GM23338 (cell line): Measurements from ENCODE around the gene MAFF. TPM values are rescaled to one million over a fixed set of nuclear protein-coding genes. Genes with fewer than 3 reads are reported as not detected.

ENCODE experiments used
- ATAC-seq: fragments of 200-7000 bp; cut with Tn5 transposase; 3 replicates; pipeline ENCODE4 v1.9.1; 2020
- DNase-seq: peaks from one replicate; pipeline ENCODE4 v3.0.0-alpha.2; 2015; ENCODE audit warnings: low spot score
- H2AFZ ChIP-seq: fragments of 200-600 bp; sonication (generic); 2 replicates; pipeline ENCODE4 v1.8.0; 2016; ENCODE audit warnings: antibody characterized with exemption, mild to moderate bottlenecking, moderate library complexity
- H3F3A ChIP-seq: fragments of 200-600 bp; sonication (generic); replicated peaks from 2 replicates; pipeline ENCODE4 v1.8.0; 2017; ENCODE audit warnings: antibody characterized with exemption, mixed run types, low read depth
- H3K27ac ChIP-seq: fragments of 200-600 bp; sonication (generic); 2 replicates; pipeline ENCODE4 v1.6.1; 2016; ENCODE audit warnings: low read depth
- H3K27me3 ChIP-seq: fragments of 200-600 bp; sonication (generic); 2 replicates; pipeline ENCODE4 v1.8.0; 2016; ENCODE audit warnings: mild to moderate bottlenecking, mixed run types, moderate library complexity; ENCODE audit not compliant: insufficient read depth
- H3K36me3 ChIP-seq: fragments of 200-600 bp; sonication (generic); 2 replicates; pipeline ENCODE4 v1.8.0; 2016; ENCODE audit warnings: mild to moderate bottlenecking; ENCODE audit not compliant: insufficient read depth
- H3K4me1 ChIP-seq: fragments of 200-600 bp; sonication (generic); 2 replicates; pipeline ENCODE4 v1.8.0; 2016; ENCODE audit warnings: mild to moderate bottlenecking, moderate library complexity; ENCODE audit not compliant: insufficient read depth
- H3K4me2 ChIP-seq: fragments of 200-600 bp; sonication (generic); 2 replicates; pipeline ENCODE4 v1.7.1; 2017; ENCODE audit warnings: mixed run types
- H3K4me3 ChIP-seq: fragments of 200-600 bp; sonication (generic); 2 replicates; pipeline ENCODE4 v1.6.1; 2016; ENCODE audit warnings: mixed run types
- H3K79me2 ChIP-seq: fragments of 200-600 bp; sonication (generic); replicated peaks from 2 replicates; pipeline ENCODE4 v1.8.0; 2017; ENCODE audit warnings: mild to moderate bottlenecking; ENCODE audit not compliant: insufficient read depth
- H3K9me2 ChIP-seq: fragments of 200-600 bp; sonication (generic); 2 replicates; pipeline ENCODE4 v1.8.0; 2017; ENCODE audit not compliant: insufficient read depth
- H4K20me1 ChIP-seq: fragments of 200-600 bp; sonication (generic); replicated peaks from 2 replicates; pipeline ENCODE4 v1.8.0; 2017; ENCODE audit warnings: mild to moderate bottlenecking; ENCODE audit not compliant: insufficient read depth
- H3K27ac Mint-ChIP-seq: 2 replicates; pipeline ENCODE4 v1.8.0; 2020; ENCODE audit warnings: inconsistent platforms, mild to moderate bottlenecking, moderate library complexity, mixed read lengths
- H3K27me3 Mint-ChIP-seq: 3 replicates; pipeline ENCODE4 v1.8.0; 2022; ENCODE audit warnings: low read depth, mild to moderate bottlenecking, moderate library complexity, mixed read lengths, inconsistent platforms; ENCODE audit not compliant: insufficient read depth, poor library complexity
- H3K36me3 Mint-ChIP-seq: 3 replicates; pipeline ENCODE4 v1.8.0; 2021; ENCODE audit warnings: low read depth, mild to moderate bottlenecking, inconsistent platforms, moderate library complexity, mixed read lengths
- H3K4me1 Mint-ChIP-seq: 3 replicates; pipeline ENCODE4 v1.8.0; 2020; ENCODE audit warnings: mild to moderate bottlenecking, inconsistent platforms, mixed read lengths
- H3K4me3 Mint-ChIP-seq: 3 replicates; pipeline ENCODE4 v1.8.0; 2021; ENCODE audit warnings: moderate library complexity, mild to moderate bottlenecking, inconsistent platforms, mixed read lengths
- H3K9me3 Mint-ChIP-seq: 3 replicates; pipeline ENCODE4 v1.8.0; 2020; ENCODE audit warnings: moderate library complexity, mild to moderate bottlenecking, inconsistent platforms, mixed read lengths
- EZH2 ChIP-seq: fragments of 200-600 bp; sonication (generic); IDR thresholded peaks from one replicate; pipeline ENCODE4 v1.8.0; 2017; ENCODE audit warnings: antibody characterized with exemption, mild to moderate bottlenecking, low read depth; ENCODE audit not compliant: unreplicated experiment
- EZH2phosphoT487 ChIP-seq: fragments of 200-600 bp; sonication (generic); IDR thresholded peaks from one replicate; pipeline ENCODE4 v1.8.1; 2018; ENCODE audit warnings: antibody characterized with exemption; ENCODE audit not compliant: unreplicated experiment
- JUNB ChIP-seq: IDR thresholded peaks from one replicate; pipeline ENCODE4 v1.6.1; 2016; ENCODE audit warnings: antibody characterized with exemption; ENCODE audit not compliant: unreplicated experiment
- NANOG ChIP-seq: IDR thresholded peaks from 2 replicates; pipeline ENCODE4 v1.6.1; 2016; ENCODE audit warnings: antibody characterized with exemption, borderline replicate concordance
- POLR2AphosphoS5 ChIP-seq: IDR thresholded peaks from 2 replicates; pipeline ENCODE4 v1.6.1; 2016; ENCODE audit warnings: antibody characterized with exemption, low read depth
- STAT1 ChIP-seq: IDR thresholded peaks from one replicate; pipeline ENCODE4 v1.6.1; 2016; ENCODE audit warnings: antibody characterized with exemption; ENCODE audit not compliant: unreplicated experiment
- ZNF114 ChIP-seq: fragments of 250-450 bp; sonication (Bioruptor Pico); IDR thresholded peaks from 2 replicates; pipeline ENCODE4 v1.5.0; 2020; ENCODE audit warnings: mild to moderate bottlenecking, moderate library complexity
- polyA plus RNA-seq: library from polyadenylated mRNA; unstranded; fragments of >200 nt; fragmentation: Nextera tagmentation; extraction: Ambion mirVana; gene quantifications from 2 replicates; pipeline ENCODE4 v1.2.1, GENCODE V29; 2016
- total RNA-seq: library from RNA; depleted of rRNA; stranded (reverse); fragments of >200 nt; shearing (Covaris generic); gene quantifications from 2 replicates; pipeline ENCODE4 v1.2.3, GENCODE V29; 2014
- TF ChIP-seq, protein P1 (sequence below), 2 experiments: fragments of 200-600 bp in 1 of 2; sonication (generic) in 1 of 2; conservative IDR thresholded peaks; 2 replicates each; pipeline versions ENCODE4 v1.5.1 to v1.6.1; 2016 to 2017; ENCODE audit warnings: antibody characterized with exemption in 2 of 2, low read depth in 2 of 2, mild to moderate bottlenecking in 2 of 2, moderate library complexity in 1 of 2
- TF ChIP-seq, protein P2 (sequence below): IDR thresholded peaks from 2 replicates; pipeline ENCODE4 v1.6.1; 2016; ENCODE audit warnings: antibody characterized with exemption
- TF ChIP-seq, protein P3 (sequence below): IDR thresholded peaks from one replicate; pipeline ENCODE4 v1.6.1; 2018; ENCODE audit warnings: antibody characterized with exemption; ENCODE audit not compliant: unreplicated experiment

The MAFF gene
- total and polyA plus RNA-seq, 2 experiments from 2014 or later = 2.2 to 8.9 TPM

DNA sequence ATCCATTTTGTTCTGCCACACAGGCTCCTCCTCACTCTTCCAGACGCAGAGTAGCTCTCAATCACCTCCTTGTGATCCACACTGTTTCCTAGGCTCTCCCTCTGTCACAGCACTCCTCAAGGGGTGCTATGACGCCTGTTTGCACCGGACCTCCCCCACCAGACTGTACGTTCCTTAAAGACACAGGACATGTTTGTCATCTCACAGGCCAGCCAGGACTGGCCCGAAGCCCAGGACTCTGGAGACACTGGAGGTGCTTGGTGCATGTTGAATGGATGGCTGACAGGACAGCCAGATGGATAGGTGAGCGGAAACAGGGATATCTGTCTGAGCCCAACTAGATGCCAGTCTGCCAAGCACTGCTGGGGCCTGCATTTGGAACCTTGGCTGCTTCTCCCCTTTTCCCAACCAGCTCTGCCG is 33.8 kb upstream of the MAFF start (continued):
- TF ChIP-seq, protein P1, sequence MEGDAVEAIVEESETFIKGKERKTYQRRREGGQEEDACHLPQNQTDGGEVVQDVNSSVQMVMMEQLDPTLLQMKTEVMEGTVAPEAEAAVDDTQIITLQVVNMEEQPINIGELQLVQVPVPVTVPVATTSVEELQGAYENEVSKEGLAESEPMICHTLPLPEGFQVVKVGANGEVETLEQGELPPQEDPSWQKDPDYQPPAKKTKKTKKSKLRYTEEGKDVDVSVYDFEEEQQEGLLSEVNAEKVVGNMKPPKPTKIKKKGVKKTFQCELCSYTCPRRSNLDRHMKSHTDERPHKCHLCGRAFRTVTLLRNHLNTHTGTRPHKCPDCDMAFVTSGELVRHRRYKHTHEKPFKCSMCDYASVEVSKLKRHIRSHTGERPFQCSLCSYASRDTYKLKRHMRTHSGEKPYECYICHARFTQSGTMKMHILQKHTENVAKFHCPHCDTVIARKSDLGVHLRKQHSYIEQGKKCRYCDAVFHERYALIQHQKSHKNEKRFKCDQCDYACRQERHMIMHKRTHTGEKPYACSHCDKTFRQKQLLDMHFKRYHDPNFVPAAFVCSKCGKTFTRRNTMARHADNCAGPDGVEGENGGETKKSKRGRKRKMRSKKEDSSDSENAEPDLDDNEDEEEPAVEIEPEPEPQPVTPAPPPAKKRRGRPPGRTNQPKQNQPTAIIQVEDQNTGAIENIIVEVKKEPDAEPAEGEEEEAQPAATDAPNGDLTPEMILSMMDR (conservative IDR thresholded peaks at IDR 0.05; ENCODE audit: low read depth in 2 of 2) = no peak
- no peak for TF ChIP-seq NANOG
- TF ChIP-seq ZNF114 (CRISPR knock-in tag) = no peak
- TF ChIP-seq STAT1 = no peak
- TF ChIP-seq, protein P2, sequence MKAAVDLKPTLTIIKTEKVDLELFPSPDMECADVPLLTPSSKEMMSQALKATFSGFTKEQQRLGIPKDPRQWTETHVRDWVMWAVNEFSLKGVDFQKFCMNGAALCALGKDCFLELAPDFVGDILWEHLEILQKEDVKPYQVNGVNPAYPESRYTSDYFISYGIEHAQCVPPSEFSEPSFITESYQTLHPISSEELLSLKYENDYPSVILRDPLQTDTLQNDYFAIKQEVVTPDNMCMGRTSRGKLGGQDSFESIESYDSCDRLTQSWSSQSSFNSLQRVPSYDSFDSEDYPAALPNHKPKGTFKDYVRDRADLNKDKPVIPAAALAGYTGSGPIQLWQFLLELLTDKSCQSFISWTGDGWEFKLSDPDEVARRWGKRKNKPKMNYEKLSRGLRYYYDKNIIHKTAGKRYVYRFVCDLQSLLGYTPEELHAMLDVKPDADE = no peak
- no peak for TF ChIP-seq JUNB

DNA sequence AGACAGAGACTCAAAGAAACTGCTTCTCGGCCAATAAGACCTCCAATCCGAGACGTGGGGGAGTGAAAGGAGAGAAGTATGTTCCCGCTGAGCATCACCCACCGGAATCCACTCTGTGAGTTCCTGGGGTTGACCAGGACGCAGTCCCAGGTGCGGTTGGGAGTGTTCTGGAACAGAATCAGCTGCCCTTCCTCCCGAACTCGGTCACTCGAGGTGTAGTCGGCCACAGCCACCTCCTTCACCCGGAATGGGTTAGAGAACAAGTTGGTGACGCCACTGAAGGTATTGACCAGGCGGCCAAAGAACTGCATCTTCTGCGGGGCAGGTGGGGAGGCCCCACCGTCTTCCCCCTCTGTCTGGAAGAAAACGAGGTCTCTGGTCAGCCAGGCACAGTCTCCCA is 32.7 kb upstream of the MAFF start:
- H3K36me3 ChIP-seq = no peaks in the 10 kb centered on the region
- H3K27ac ChIP-seq = no peak overlapping the region
- no peak overlapping the region for H3K4me2 ChIP-seq
- DNase-seq = no peak
- Mint-ChIP-seq H3K27ac (no peak overlapping the region), H3K9me3 (no peaks in the 10 kb centered on the region), H3K36me3 (peaks cover 3% of the 10 kb centered on the region), H3K27me3 (peaks cover 18% of the 10 kb centered on the region), H3K4me3 (no peak overlapping the region), H3K4me1 (peaks cover 14% of the 10 kb centered on the region)
- no peaks in the 10 kb centered on the region for H3K9me2 ChIP-seq
- no peaks in the 10 kb centered on the region for H3F3A ChIP-seq
- H4K20me1 ChIP-seq = no peaks in the 10 kb centered on the region
- no peaks in the 10 kb centered on the region for H3K79me2 ChIP-seq
- H3K4me3 ChIP-seq = no peak overlapping the region
- H3K27me3 ChIP-seq = no peaks in the 10 kb centered on the region
- no peak for ATAC-seq
- no peaks in the 10 kb centered on the region for H3K4me1 ChIP-seq
- H2AFZ ChIP-seq = no peak overlapping the region
- TF ChIP-seq, protein P1 (conservative IDR thresholded peaks at IDR 0.05; ENCODE audit: low read depth in 2 of 2) = no peak
- TF ChIP-seq EZH2phosphoT487 = no peak
- no peak for TF ChIP-seq JUNB
- TF ChIP-seq EZH2 = no peak
- no peak for TF ChIP-seq STAT1
- no peak for TF ChIP-seq POLR2AphosphoS5
- TF ChIP-seq, protein P3, sequence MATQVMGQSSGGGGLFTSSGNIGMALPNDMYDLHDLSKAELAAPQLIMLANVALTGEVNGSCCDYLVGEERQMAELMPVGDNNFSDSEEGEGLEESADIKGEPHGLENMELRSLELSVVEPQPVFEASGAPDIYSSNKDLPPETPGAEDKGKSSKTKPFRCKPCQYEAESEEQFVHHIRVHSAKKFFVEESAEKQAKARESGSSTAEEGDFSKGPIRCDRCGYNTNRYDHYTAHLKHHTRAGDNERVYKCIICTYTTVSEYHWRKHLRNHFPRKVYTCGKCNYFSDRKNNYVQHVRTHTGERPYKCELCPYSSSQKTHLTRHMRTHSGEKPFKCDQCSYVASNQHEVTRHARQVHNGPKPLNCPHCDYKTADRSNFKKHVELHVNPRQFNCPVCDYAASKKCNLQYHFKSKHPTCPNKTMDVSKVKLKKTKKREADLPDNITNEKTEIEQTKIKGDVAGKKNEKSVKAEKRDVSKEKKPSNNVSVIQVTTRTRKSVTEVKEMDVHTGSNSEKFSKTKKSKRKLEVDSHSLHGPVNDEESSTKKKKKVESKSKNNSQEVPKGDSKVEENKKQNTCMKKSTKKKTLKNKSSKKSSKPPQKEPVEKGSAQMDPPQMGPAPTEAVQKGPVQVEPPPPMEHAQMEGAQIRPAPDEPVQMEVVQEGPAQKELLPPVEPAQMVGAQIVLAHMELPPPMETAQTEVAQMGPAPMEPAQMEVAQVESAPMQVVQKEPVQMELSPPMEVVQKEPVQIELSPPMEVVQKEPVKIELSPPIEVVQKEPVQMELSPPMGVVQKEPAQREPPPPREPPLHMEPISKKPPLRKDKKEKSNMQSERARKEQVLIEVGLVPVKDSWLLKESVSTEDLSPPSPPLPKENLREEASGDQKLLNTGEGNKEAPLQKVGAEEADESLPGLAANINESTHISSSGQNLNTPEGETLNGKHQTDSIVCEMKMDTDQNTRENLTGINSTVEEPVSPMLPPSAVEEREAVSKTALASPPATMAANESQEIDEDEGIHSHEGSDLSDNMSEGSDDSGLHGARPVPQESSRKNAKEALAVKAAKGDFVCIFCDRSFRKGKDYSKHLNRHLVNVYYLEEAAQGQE = no peak
